ENCODE data around the gene CREB3L4.
"Not testable (repeated sequence)": the region's sequence is repeated elsewhere in the genome, so short reads cannot be mapped to it uniquely, and the experiment has no call there.

The CREB3L4 gene

DNA sequence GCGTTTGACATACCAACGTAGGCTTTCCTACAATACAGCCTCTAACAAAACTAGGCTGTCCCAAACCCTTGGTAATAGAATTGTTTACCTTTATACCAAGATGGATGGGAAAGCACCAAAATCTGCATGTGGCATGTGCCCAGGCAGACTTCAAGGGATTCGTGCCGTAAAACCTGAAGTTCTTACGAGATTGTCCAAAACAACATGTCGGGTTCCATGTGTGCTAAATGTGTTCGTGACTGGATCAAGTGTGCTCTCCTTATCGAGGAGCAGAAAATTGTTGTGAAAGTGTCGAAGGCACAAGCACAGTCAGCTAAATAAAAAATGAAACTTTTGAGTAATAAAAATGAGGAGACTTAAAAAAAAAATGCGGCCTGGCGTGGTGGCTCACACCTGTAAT lies 27.9 kb downstream of the CREB3L4 start:
- no peak for DNase-seq (ENCODE audit: low spot score)
- TF ChIP-seq, protein P1, sequence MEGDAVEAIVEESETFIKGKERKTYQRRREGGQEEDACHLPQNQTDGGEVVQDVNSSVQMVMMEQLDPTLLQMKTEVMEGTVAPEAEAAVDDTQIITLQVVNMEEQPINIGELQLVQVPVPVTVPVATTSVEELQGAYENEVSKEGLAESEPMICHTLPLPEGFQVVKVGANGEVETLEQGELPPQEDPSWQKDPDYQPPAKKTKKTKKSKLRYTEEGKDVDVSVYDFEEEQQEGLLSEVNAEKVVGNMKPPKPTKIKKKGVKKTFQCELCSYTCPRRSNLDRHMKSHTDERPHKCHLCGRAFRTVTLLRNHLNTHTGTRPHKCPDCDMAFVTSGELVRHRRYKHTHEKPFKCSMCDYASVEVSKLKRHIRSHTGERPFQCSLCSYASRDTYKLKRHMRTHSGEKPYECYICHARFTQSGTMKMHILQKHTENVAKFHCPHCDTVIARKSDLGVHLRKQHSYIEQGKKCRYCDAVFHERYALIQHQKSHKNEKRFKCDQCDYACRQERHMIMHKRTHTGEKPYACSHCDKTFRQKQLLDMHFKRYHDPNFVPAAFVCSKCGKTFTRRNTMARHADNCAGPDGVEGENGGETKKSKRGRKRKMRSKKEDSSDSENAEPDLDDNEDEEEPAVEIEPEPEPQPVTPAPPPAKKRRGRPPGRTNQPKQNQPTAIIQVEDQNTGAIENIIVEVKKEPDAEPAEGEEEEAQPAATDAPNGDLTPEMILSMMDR (IDR thresholded peaks at IDR 0.05; ENCODE audit: borderline replicate concordance, control extremely low read depth, extremely low read depth, insufficient read depth, missing control alignments): no peak
- in situ Hi-C loops (cut with MboI; ENCODE audit: low sequenced_read_pairs, unreplicated experiment): no loop called here

DNA sequence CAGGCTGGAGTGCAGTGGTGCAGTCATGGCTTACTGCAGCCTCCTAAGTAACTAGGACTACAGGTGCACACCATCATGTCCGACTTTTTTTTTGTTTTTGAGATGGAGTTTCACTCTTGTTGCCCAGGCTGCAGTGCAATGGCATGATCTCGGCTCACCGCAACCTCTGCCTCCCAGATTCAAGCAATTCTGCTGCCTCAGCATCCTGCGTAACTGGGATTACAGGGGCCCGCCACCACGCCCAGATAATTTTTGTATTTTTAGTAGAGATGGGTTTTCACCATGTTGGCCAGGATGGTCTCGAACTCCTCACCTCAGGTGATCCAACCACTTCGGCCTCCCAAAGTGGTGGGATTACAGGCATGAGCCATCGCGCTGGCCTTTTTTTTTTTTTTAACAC lies 29.2 kb downstream of the CREB3L4 start:
- in situ Hi-C loops (cut with MboI; ENCODE audit: low sequenced_read_pairs, unreplicated experiment): not testable (repeated sequence)

DNA sequence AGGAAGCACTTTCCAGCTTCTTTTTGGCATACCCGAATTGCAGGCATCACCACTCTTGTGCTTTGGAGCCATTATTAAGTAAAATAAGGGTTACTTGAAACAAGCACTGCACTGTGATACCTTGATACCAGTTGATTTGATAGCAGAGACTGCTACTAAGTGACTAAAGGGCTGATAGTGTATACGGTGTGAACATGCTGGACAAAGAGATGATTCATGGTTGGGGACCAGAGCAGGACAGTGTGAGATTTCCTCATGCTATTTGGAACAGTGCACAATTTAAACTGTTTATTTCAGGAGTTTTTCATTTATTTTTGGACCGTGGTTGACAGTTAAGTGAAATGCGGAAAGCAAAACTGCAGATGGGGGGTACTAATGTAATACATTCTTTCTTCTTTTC lies 32.7 kb downstream of the CREB3L4 start:
- TF ChIP-seq, protein P1 (IDR thresholded peaks at IDR 0.05; ENCODE audit: borderline replicate concordance, control extremely low read depth, extremely low read depth, insufficient read depth, missing control alignments): no peak
- no peak for DNase-seq (ENCODE audit: low spot score)
- in situ Hi-C loops (cut with MboI; ENCODE audit: low sequenced_read_pairs, unreplicated experiment): no loop called here

More for the DNA sequence above, 29.2 kb downstream of the CREB3L4 start:
- DNase-seq (ENCODE audit: low spot score): not testable (repeated sequence)

DNA sequence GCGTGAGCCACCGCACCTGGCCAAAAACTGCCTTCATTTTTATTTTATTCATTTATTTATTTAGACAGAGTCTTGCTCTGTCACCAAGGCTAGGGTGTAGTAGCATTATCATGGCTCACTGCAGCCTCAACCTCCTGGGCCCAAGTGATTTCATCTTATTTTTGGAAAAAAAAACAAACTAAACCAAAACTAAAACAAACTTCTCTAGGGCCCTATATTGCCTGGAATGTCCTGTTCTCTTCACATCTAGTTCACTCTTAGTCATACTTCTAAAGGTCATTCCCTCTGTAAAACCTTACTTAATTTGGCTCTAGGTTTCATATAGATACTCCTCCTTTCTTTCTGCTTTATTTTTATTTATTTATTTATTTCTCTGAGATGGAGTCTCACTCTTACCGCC lies 38.4 kb downstream of the CREB3L4 start:
- TF ChIP-seq, protein P1 (IDR thresholded peaks at IDR 0.05; ENCODE audit: borderline replicate concordance, control extremely low read depth, extremely low read depth, insufficient read depth, missing control alignments): no peak
- DNase-seq (ENCODE audit: low spot score): no peak
- in situ Hi-C loops (cut with MboI; ENCODE audit: low sequenced_read_pairs, unreplicated experiment): no loop called here

DNA sequence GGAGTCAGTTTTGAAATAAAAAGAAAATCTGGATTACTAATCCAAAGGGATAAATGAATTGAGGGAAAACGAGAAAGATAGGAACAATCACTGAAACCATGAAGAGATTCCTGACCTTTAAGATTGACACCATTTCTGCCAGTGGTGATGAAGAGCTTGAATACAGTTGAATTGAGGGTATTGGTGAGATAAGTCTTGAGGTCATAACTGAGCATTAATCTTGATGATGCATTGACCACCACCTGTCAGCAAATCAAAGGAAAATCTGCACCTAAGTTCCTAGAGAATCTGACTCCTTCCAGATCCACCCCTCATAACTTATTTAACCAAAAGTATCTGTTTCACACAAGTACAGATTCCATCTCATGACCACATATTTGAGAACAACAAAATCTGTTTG lies 44.4 kb downstream of the CREB3L4 start:
- DNase-seq (ENCODE audit: low spot score): no peak
- TF ChIP-seq, protein P1 (IDR thresholded peaks at IDR 0.05; ENCODE audit: borderline replicate concordance, control extremely low read depth, extremely low read depth, insufficient read depth, missing control alignments): no peak
- in situ Hi-C loops (cut with MboI; ENCODE audit: low sequenced_read_pairs, unreplicated experiment): no loop called here

DNA sequence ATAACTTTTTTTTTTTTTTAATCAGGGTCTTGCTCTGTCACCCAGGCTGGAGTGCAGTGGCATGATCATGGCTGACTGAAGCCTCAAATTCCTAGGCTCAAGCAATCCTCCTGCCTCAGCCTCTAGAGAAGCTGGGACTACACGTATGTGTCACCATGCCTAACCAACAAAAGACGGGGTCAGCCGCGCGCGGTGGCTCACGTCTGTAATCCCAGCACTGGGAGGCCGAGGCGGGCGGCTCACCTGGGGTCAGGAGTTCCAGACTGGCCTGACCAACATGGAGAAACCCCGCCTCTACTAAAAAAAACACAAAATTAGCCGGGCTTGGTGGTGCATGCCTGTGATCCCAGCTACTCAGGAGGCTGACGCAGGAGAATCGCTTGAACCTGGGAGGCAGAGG lies 44.8 kb downstream of the CREB3L4 start:
- in situ Hi-C loops (cut with MboI; ENCODE audit: low sequenced_read_pairs, unreplicated experiment): not testable (repeated sequence)

DNA sequence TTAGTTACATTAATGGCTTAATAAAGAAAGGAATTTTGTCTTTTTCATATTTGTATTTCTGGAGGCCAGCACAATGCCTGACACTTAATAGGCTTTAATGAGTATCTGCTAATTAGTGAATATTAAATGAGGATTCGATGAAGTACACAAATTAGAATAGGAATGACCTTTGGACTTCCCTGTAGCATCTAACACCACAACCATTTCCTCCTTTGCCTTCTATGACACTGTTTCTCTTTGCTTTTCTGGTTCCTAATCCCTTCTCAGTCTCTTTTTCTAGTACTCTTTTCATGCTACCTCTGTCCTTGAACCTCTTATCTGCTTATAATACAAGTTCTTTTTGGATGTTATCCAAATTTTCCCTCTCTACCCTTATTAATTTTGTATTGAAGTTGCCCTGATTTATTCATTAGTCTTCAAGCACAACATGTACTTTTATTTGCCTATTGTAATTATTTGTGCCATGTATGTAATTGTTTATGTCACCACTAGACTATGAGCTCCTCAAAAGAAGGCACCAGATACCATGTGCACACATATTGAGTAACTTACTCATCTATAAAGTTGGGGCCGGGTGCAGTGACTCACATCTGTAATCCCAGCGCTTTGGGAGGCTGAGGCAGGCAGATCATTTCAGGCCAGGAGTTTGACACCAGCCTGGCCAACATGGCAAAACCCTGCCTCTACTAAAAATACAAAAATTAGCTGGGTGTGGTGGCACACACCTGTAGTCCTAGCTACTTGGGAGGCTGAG lies 46.6 kb downstream of the CREB3L4 start:
- in situ Hi-C loops (cut with MboI; ENCODE audit: low sequenced_read_pairs, unreplicated experiment): no loop called here
- DNase-seq (ENCODE audit: low spot score): no peak
- TF ChIP-seq, protein P1 (IDR thresholded peaks at IDR 0.05; ENCODE audit: borderline replicate concordance, control extremely low read depth, extremely low read depth, insufficient read depth, missing control alignments): no peak

More for the DNA sequence above, 44.8 kb downstream of the CREB3L4 start:
- DNase-seq (ENCODE audit: low spot score): not testable (repeated sequence)

DNA sequence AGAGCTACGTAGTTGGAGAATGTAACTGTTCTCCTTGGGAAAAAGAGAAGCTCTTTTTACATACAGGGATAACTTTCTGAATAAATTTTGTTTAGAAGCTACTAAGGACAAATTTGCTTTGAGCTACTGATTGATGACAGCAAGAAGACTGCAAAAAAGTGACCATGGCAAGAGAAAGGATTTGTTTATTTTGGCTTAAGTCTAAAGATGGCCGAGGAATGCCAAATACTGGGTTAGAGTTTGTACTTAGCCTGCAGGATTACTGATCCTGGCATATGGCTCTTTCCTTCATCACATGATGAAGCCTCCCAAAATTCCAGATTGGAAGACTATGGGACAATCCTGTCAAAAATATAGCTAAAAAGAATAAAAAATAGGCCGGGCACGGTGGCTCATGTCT lies 51.6 kb downstream of the CREB3L4 start:
- in situ Hi-C loops (cut with MboI; ENCODE audit: low sequenced_read_pairs, unreplicated experiment): no loop called here
- no peak for DNase-seq (ENCODE audit: low spot score)
- TF ChIP-seq, protein P1 (IDR thresholded peaks at IDR 0.05; ENCODE audit: borderline replicate concordance, control extremely low read depth, extremely low read depth, insufficient read depth, missing control alignments): no peak
